Stimulated activated CD4-positive, alpha-beta T cell treated with anti-CD3 and anti-CD28 coated beads, TNF-alpha, amount 100 ng/mL, for 24 hours (primary cell): Measurements from ENCODE around the gene HEATR5A.
"Not testable (repeated sequence)": the region's sequence is repeated elsewhere in the genome, so short reads cannot be mapped to it uniquely, and the experiment has no call there.

Experiments
- DNase-seq, 3 experiments: peaks; one replicate each; pipeline ENCODE4 v3.0.0-alpha.2; 2020; ENCODE audit warnings: low read depth in 3 of 3

Gene HEATR5A

DNA sequence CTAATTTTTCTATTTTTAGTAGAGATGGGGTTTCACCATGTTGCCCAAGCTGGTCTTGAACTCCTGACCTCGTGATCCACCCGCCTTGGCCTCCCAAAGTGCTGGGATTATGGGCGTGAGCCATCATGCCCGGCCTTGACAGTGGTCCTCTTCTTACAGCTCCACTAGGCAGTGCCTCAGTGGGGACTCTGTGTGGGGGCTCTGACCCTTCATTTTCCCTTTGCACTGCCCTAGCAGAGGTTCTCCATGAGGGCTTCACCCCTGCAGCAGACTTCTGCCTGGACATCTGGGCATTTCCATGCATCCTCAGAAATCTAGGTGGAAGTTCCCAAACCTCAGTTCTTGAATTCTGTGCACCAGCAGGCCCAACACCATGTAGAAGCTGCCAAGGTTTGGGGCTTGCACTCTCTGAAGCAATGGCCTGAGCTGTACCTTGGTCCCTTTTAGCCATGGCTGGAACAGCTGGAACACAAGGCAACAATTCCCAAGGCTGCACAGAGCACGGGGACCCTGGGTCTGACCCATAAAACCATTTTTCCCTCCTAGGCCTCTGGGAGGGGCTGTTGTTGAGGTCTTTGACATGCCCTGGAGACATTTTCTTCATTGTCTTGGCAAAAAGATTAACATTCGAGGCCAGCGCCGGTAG lies 90.4 kb downstream of the HEATR5A start:
- not testable (repeated sequence) for DNase-seq

DNA sequence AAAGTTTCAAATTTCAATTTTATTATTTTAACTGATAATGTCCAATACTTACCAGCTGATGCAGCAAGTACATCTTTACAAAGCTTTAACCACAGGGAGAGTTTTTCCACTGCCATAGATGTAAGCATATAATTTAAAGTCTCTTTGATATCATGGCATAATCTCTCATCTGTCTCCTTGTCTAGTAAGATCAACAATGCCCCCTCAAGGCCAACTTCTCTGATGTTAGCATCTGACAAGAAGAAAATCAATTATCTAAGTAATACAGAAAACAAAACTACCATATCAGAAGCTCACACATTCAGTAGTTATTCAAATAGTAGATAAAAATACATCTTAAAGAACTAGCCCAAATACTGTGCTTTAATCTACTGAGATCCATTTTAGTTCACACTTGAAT lies 94.2 kb downstream of the HEATR5A start:
- no peak for DNase-seq

DNA sequence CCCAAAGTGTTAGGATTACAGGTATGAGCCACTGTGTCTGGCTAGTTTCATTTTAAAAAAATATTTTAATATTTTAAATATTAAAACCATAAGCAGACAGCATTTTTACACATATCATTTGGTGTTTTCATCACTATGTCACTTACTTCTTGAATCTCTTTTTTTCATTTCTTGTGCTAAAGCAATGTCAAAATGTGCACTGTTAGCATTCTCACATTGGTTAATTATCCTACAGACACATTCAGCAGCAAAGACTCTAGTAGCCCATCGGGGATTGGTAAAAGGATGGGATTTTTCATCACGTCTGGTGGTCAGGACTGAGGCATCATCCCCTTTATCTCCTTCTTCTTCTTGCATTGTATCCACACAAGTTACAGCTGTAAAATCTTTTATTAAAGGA lies 96.9 kb downstream of the HEATR5A start:
- DNase-seq = no peak

DNA sequence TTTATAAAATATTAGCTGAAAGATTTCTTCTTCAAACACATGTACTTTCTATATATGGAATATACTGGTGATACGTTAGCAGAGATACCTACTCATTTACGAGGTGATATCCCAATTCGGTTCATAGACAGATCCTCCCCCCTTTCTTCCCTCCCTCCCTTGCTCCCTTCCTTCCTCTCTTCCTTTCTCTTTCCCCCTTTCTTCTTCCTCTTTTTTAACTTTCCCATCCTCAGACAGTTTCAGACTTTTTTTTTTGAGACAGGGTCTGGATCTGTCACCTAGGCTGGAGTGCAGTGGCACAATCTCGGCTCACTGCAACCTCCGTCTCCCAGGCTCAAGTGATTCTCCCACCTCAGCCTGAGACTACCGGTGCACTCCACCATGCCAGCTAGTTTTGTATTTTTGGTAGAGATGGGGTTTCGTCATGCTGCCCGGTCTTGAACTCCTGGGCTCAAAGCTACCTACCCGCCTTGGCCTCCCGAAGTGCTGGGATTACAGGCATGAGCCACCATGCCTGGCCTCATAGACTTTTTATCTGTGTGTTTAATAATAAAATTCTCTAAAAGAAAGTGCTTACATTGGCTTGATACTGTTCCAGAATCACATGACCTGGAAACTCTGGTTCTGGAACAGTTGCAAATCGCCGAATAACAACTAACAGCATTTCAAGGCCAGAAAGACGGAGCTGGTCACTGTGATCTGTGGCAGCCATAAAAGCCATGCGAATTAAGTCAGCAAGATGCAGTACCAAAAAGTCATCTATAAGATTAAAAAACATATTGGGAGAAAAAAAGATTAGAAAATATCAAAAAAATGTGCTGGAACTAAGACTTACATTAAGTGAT lies 99.2 kb downstream of the HEATR5A start:
- DNase-seq = no peak

DNA sequence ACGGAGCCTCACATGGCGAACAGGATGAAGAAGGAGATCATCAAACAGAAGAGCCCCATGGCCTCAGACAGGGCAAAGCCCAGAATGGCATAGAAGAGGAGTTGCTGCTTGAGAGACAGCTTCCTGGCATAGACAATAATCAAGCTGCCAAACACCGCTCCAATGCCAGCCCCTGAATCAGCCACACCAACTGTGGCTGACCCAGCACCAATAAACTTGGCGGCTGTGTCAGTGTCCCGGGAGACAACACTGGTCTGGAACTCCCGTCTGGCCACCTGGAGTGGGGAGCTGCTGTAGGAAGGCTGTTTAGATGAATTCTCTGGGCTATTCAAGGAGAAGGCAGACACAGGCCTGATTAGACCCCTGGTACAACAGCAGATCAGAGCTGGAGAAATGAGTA lies 100.1 kb downstream of the HEATR5A start:
- no peak for DNase-seq

DNA sequence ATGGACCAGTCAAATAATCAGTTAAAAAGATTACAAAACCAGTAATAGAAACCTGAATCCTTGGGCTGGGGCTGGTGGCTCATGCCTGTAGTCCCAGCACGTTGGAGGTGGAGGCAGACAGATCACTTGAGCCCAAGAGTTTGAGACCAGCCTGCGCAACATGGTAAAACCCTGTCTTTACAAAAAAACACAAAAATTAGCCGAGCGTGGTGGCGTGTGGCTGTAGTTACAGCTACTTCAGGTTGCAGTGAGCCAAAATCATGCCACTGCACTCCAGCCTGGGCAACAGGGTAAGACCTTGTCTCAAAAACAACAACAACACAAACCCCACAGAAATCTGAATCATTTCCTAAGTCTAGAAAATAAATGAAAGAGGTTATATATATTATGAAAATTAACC lies 100.6 kb downstream of the HEATR5A start:
- DNase-seq = no peak

DNA sequence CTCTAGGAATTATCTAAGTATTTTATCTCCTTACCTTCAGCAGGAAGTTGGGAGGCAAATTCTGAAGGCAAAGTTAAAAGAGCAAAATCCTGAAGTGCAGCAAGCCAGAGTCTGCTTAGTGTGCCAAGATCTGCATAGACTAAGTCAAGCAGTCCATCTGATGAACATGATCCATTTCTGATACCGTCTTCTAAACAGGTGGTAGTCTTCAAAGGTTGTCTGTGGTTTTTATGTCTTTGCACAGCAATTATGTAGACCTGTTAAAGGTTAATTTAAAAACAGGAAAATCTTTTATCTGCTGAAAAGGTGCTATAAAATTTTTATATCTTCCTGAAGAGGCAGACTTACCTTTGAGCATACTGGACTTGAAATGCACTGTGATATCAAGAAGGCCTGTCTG lies 107.4 kb downstream of the HEATR5A start:
- DNase-seq = no peak

DNA sequence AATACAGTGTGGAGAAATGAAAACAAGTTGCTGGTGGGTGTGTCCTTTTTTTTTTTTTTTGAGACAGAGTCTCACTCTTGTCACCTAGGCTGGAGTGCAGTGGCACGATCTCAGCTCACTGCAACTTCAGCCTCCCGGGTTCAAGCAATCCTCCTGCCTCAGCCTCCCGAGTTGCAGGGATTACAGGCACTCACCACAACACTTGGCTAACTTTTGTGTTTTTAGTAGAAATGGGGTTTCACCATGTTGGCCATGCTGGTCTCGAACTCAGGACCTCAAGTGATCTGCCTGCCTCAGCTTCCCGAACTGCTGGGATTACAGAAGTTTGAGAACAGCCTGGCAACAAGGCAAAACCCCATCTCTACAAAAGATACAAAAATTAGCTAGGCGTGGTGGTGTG lies 108.0 kb downstream of the HEATR5A start:
- not testable (repeated sequence) for DNase-seq

DNA sequence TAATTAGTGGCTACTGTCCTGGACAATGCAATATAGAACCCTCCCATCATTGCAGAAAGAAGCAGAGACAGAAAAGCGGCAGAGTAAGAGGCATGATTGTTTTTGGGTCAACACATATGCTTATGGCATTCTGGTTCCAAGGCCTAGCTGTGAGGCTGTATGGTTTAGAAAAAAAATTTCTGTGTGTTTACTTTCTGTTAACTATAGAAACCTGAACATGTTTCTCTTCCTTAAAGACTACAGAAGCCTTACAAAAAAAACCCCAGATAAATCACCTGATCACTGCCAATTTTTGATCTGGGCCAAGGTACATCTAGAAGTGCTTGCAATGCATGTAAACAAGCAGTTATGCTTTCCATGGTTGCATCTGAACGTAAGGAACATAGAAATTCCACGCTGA lies 112.7 kb downstream of the HEATR5A start:
- DNase-seq = no peak

DNA sequence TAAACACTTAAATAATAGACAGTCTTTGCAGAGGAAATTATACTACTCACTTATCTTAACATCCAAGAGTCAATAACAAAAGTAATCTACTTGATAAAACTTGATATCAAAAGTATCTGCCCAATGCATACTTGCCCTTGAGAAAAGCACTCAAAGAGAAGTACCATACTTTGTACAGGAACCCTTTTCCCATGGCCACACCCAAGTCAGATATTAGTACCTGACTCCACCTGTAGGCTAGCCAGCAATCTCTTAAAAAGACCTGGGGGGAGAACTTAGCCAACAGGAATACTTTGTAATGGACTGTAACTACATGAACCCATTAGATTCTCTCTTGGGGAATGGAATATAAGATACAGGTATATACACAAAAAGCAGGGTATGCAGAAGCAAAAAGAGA lies 113.2 kb downstream of the HEATR5A start:
- no peak for DNase-seq

DNA sequence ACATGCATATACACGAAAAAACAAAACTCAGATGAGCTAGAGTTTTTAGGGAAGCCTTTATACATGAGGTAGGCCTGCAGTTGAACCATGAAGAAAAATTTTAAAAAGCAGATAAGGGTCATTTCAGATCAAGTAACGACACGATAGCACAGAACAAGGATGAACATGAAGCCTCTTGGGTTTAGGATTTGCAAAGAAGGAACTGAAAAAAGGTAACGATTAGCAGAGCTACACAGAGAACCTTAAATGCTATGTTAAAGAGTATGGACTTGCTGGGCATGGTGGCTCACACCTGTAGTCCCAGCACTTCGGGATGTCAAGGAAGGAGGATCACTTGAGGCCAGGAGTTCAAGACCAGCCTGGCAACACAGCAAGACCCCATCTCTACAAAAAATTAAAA lies 116.7 kb downstream of the HEATR5A start:
- no peak for DNase-seq

DNA sequence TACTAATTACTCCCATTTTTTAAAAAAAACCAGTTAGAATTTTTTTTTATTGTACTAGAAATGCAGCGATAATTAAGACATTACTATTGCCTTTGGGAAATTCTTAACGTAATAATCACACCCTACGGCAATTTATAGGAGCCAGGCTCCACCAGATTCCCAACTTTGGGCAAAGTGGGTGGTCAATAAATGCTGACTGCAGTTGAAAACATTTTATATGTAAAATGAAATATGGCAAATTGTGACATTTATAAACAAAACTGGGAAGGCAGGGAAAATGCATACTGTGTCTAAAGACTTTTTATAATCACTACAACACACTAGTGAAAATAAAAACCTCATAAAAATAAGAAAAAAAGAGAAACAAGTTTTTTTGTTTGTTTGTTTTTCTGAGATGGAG lies 119.5 kb downstream of the HEATR5A start:
- no peak for DNase-seq

DNA sequence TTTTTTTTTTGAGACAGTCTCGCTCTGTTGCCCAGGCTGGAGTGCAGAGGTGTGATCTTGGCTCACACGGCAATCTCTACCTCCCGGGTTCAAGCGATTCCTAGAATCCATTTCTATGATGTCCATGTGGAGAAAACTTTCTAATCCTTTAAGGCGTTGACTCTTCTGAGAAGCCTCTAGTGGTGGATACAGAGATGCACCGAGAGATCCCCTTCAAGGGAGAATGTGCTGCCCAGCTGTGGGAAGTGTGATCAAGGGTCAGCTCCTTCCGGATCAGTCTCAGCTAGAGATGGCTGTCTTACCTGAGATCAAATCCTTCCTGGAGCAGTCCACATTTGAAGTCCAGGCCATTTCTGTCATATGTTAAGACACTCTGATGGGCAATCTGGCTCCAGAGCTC lies 120.1 kb downstream of the HEATR5A start:
- no peak for DNase-seq

DNA sequence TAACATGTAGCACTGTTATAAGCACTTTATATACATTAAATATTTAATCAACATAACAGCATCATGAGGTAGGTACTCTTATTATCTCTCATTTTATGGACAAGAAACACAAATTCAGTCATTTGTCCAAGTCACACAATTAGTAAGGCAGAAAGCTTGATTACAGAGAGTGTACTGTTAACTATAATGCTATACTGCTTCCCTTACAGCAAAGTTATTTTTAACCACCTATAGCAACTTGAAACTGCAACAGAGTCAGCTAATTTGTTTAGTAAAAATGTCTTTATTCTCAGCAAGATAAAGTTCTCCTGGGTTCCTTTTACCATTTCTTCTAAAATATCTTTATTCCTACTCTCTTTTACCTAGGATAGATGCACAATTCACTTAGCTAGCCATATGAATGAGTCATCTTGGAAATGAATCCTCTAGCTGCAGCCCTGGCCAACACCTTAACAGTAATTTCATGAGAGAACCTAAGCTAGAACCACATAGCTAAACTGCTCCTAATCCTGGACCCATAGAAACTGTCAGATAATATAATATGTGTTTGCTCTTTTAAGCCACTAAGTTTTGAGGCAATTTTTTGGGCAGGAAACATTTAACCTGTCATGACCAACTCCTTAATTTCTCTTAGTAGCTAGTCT lies 122.5 kb downstream of the HEATR5A start:
- DNase-seq = no peak

DNA sequence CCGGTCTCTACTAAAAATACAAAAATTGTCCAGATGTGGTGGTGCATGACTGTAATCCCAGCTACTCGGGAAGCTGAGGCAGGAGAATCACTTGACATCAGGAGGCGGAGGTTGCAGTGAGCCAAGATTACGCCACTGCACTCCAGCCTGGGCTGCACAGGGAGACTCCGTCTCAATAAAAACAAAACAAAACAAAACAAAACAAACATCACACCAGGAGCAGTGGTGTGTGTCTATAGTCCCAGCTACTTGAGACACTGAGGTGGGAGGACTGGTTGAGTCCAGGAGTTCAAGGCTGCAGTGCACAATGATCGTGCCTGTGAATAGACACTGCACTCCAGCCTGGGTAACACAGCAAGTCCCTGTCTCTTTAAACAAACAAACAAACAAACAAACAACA lies 123.2 kb downstream of the HEATR5A start:
- DNase-seq = no peak

DNA sequence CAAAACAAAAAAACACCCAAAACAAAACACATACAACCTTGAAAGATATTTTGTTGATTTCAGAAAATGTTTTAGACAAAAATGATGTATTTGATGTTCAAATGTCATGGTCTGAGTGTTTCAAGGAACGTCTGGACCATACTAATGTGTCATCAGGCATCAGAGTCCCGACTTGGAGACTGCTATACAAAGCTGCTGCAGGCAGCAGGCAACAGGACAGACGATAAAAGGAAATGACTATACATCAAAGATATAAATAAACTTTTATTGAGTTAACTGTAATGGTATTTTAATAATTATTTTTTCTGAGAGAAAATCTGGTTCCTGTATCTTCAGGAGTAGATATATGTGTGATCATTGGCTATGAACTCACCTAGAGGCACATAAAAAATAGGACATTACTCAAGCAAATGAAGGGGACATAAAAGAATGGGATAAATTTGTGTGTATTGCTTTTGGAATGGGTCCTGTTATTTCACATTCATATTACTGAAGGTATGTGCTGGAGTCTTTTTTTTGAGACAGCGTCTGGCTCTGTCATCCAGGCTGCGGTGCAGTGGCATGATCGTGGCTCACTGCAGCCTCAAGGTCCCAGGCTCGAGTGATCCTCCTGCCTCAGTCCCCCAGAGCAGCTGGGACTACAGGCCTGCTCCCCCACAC lies 125.5 kb downstream of the HEATR5A start:
- DNase-seq = no peak

DNA sequence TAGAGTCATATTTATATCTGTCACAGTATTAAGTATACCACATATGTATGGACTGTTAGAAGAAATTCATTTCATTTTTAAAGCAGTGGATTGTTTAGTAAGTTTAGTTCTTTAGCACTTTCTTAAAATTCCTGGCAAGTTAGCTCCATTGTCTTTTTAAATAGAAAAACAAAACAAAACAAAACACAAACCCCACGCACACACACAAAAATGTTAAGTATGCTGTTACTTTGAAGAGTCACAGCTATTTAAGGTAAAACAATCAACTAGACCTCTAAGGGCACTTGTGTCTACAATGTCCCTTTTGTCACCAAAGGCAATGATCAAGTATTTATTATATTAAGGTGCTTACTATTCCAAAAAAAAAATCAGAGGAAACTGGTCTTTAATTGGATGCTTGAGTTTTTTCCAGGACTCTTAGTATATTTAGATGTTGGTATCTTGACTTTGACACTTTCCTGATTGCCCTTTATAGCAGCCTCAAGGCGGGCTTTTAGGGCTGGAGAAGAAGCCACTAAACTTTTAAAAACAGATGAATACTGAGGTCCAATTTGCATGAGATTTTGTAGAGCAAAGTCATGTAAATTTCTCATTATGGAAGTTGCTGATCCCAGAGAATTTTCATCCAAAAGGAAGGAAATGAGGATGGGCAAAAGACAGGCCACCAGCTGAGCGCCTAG lies 127.3 kb downstream of the HEATR5A start:
- DNase-seq = no peak

DNA sequence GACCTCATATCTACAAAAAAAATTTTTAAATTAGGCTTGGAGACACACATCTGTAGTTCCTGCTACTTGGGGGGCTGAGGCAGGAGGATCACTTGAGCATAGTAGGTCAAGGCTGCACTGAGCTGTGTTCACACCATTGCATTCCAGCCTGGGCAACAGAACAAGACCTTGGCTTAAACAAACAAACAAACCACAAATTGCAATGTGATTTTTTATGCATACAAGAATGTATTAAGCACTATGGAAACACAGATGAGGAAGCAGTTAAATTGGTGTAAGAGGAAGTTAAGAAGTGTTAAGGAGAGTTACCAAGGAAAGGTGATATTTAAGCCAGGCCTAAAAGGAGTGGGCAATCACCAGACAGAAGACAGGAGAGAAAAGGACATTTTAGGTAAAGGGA lies 129.1 kb downstream of the HEATR5A start:
- no peak for DNase-seq

DNA sequence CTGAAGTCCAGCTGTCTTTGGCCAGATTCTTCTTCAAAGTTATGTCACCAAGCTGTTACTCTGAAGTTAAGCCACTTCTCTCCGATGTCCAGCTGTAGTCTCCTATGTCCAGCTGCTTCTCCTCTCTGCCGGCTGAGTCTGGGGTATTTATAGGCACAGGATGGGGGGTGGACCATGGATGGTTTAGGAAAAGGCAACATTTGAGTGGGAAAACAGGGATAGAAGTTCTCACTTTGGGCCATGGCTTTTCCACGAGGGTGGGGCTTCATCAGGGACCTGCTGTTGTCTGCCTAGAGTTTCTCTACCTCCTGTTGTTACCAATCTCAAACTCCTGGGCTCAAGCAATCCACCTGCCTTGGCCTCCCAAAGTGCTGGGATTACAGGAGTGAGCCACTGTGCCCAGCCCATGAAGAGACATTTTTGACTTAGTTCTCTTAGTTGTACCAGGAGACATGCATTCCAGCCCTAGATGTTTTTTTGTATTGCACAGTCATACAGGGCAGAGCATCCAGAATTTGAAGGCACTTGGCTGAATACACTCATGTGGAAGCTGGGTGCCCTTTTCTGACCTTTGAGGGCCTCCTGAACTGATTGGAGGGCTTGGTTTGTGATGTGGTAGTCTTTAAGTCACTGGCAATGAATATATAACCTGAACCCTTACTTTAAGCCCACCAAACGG lies 132.9 kb downstream of the HEATR5A start:
- DNase-seq = no peak

DNA sequence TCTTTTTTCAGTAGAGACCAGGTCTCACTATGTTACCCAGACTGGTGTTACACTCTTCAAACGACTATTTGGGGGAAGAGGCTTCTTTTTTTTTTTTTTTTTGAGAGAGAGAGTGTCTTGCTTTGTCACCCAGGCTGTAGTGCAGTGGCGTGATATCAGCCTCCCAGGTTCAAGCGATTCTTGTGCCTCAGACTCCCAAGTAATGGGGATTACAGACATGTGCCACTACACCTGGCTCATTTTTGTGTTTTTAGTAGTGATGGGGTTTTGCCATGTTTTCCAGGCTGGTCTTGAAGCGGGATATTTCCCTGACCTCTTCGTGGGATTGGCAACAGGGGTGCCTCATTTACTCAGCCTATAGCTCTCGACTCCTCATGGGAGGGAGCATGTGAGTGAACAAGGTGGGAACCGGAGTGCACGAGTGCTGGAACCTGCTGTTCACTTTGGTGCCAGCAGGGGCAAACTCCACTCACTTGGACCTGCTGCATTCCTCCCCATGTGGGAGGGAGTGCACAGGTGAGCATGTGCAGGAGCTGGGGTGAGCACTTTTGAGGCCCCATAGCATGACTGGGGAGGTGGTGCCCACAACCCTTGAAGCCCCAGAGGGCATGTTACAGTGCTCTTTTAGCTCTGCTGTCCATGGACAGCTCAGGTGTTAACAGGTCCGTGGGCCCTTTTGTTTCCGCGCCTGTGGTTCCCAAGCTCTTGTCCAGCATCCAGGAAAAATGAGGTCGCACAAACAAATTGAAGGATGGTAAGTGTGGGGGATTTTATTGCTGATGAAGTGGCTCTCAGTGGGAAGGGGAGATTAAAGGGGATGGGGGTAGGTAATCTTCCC lies 133.7 kb downstream of the HEATR5A start:
- peak in 1 of 3 experiments; percentile 4 for DNase-seq
